ENCODE results near the gene IL11.

Gene IL11

GRCh38 chr19:55321466-55322137 lies 48.7 kb downstream of the IL11 start:
- no peak for DNase-seq

DNA sequence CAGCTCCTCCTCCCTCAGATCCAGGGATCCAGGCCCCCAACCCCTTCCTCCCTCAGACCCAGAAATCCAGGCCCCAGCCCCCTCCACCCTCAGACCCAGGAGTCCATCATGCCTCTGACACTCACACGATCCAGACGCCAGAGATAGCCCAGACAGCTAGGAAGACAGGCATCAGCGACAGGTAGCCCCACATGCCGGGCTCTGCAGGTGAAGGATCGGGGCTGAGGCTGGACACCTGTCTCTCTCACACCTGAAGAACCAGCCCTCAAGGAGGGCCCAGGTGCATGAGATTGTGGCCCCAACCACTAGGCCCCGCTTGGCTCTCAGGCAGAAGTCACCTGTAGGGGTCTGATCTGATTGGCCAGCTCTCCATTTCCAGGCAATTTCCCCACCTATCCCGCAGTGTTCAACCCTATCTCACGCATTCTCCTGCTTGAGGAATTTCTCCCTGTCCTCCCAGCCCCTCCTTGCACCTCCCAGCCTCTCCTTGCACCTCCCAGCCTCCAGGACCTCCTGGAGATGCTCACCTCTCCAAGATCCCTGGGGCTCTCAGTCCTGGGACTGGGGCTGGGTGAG lies 49.3 kb downstream of the IL11 start:
- no peak for DNase-seq

- no peak for DNase-seq
Observed at GRCh38 chr19:55319785-55320184, 50.5 kb downstream of the IL11 start.

- no peak for DNase-seq
Observed at GRCh38 chr19:55316646-55317045, 53.6 kb downstream of the IL11 start.

GRCh38 chr19:55315956-55316525 lies 54.2 kb downstream of the IL11 start:
- DNase-seq = no peak

GRCh38 chr19:55314396-55314795 lies 55.9 kb downstream of the IL11 start:
- DNase-seq = no peak
